HepG2 (cell line): ENCODE measurements around the gene PHYH. TPM values are rescaled to one million over a fixed set of nuclear protein-coding genes. Genes with fewer than 3 reads are reported as not detected.

Experiments used
- ATAC-seq: fragments of 200-7000 bp; cut with Tn5 transposase; 3 replicates; pipeline ENCODE4 v1.9.1; 2020; ENCODE audit warnings: mild to moderate bottlenecking, moderate library complexity
- BruUV-seq: library from RNA; stranded (reverse); fragments of 400-500 nt; replicated peaks from 2 replicates; lab custom pipeline; 2021; lab: Mats Ljungman, UMichigan
- CTCF ChIA-PET: fragments of 300-600 bp; formaldehyde crosslinking; extraction: SDS; loops from one replicate; lab custom pipeline; 2021; ENCODE audit warnings: low total read pairs, inconsistent platforms, low intra/inter-chr PET ratio; lab: Yijun Ruan, JAX
- POLR2A ChIA-PET: fragments of 350-600 bp; sonication (Branson Sonifier 250); formaldehyde crosslinking; loops from one replicate; lab custom pipeline; 2020; ENCODE audit warnings: antibody characterized with exemption, inconsistent platforms; lab: Yijun Ruan, JAX
- DNase-seq: peaks from one replicate; pipeline ENCODE4 v3.0.0-alpha.2; 2015; ENCODE audit warnings: low spot score
- FAIRE-seq: peaks from 3 replicates; lab custom pipeline; 2011; peaks lifted over from hg19 to GRCh38; lab: Jason Lieb, UNC
- H2AFZ ChIP-seq: one replicate; pipeline ENCODE4 v1.6.1; 2011; ENCODE audit warnings: low read length, inconsistent platforms
- H3K27ac ChIP-seq: fragments of 300-600 bp; 3 replicates; pipeline ENCODE4 v1.8.0; 2011; ENCODE audit warnings: mixed run types, mild to moderate bottlenecking, mixed read lengths, low read length, inconsistent platforms; ENCODE audit not compliant: insufficient read depth; ENCODE audit errors: extremely low read length
- H3K27me3 ChIP-seq, 2 experiments: fragments of 200-600 bp in 1 of 2; 2 replicates in 1 of 2; 3 replicates in 1 of 2; pipeline versions ENCODE4 v1.6.0 to v1.8.0; 2011; ENCODE audit warnings: low read length in 2 of 2, mild to moderate bottlenecking in 2 of 2, moderate library complexity in 2 of 2, inconsistent platforms in 1 of 2; ENCODE audit not compliant: insufficient read depth in 2 of 2, control insufficient read depth in 1 of 2
- H3K36me3 ChIP-seq, 2 experiments: fragments of 200-600 bp in 1 of 2; replicated peaks in 1 of 2; 2 replicates in 1 of 2; 3 replicates in 1 of 2; pipeline versions ENCODE4 v1.5.1 to v1.8.0; 2011; ENCODE audit warnings: low read length in 2 of 2, inconsistent platforms in 1 of 2; ENCODE audit not compliant: insufficient read depth in 2 of 2, control insufficient read depth in 1 of 2
- H3K4me1 ChIP-seq: 2 replicates; pipeline ENCODE4 v1.5.1; 2012; ENCODE audit warnings: low read length, inconsistent platforms; ENCODE audit not compliant: insufficient read depth
- H3K4me2 ChIP-seq: 2 replicates; pipeline ENCODE4 v1.6.0; 2011; ENCODE audit warnings: low read depth, low read length, inconsistent platforms
- H3K4me3 ChIP-seq, 3 experiments: fragments of 200-600 bp in 1 of 3; sonication (generic), shearing (Covaris generic) in 1 of 3; replicated peaks in 1 of 3; 2 replicates each; pipeline ENCODE4 v1.5.1; 2011 to 2016; ENCODE audit warnings: low read length in 3 of 3, inconsistent platforms in 2 of 3, low read depth in 2 of 3, mild to moderate bottlenecking in 2 of 3, control low read depth in 1 of 3, mixed read lengths in 1 of 3; ENCODE audit not compliant: insufficient read depth in 1 of 3
- H3K79me2 ChIP-seq: one replicate; pipeline ENCODE4 v1.6.1; 2011; ENCODE audit warnings: low read length, inconsistent platforms; ENCODE audit not compliant: insufficient read depth
- H3K9ac ChIP-seq: 2 replicates; pipeline ENCODE4 v1.6.0; 2011; ENCODE audit warnings: mild to moderate bottlenecking, low read depth, low read length, inconsistent platforms; ENCODE audit not compliant: insufficient read depth
- H3K9me3 ChIP-seq: 2 replicates; pipeline ENCODE4 v1.5.1; 2012; ENCODE audit warnings: mild to moderate bottlenecking, low read length
- H4K20me1 ChIP-seq: 2 replicates; pipeline ENCODE4 v1.6.0; 2011; ENCODE audit warnings: inconsistent platforms, mild to moderate bottlenecking, low read length, moderate library complexity; ENCODE audit not compliant: insufficient read depth
- ATM ChIP-seq: fragments of 450-650 bp; IDR thresholded peaks from 2 replicates; pipeline ENCODE4 v1.7.1; 2017; ENCODE audit warnings: mild to moderate bottlenecking, borderline replicate concordance
- MBD4 ChIP-seq: IDR thresholded peaks from 2 replicates; pipeline ENCODE4 v1.6.1; 2012; ENCODE audit warnings: low read length, inconsistent platforms, borderline replicate concordance
- PLRG1 ChIP-seq: fragments of 450-650 bp; conservative IDR thresholded peaks from 2 replicates; pipeline ENCODE4 v1.6.1; 2016
- PRPF4 ChIP-seq: fragments of 200-400 bp; formaldehyde crosslinking; IDR thresholded peaks from 2 replicates; pipeline ENCODE4 v1.6.1; 2016; ENCODE audit warnings: low read length, low read depth; ENCODE audit not compliant: poor library complexity, severe bottlenecking
- SRSF9 ChIP-seq: fragments of 200-400 bp; formaldehyde crosslinking; IDR thresholded peaks from 2 replicates; pipeline ENCODE4 v1.6.1; 2018; ENCODE audit warnings: borderline replicate concordance, mild to moderate bottlenecking, low read depth, low read length; ENCODE audit not compliant: insufficient read depth, poor library complexity, severe bottlenecking
- TEAD2 ChIP-seq: sonication (generic); formaldehyde crosslinking; IDR thresholded peaks from 2 replicates; pipeline ENCODE4 v1.9.0; 2021; ENCODE audit warnings: missing genetic modification reagents
- ZNF362 ChIP-seq: sonication (generic); formaldehyde crosslinking; IDR thresholded peaks from 2 replicates; pipeline ENCODE4 v1.4.0; 2020; ENCODE audit warnings: missing genetic modification reagents, mild to moderate bottlenecking, borderline replicate concordance
- ZNF879 ChIP-seq: sonication (generic); formaldehyde crosslinking; IDR thresholded peaks from 2 replicates; pipeline ENCODE4 v1.8.1; 2023; ENCODE audit warnings: missing genetic modification reagents
- WGBS: methylation state at CpG from one replicate; pipeline ENCODE4 v1.1.6; 2017; ENCODE audit warnings: low lambda C conversion rate; 5-methylcytosine and 5-hydroxymethylcytosine counted together
- in situ Hi-C: cut with HindIII; loops from 2 replicates; pipeline ENCODE4 v1.10.0; 2017; ENCODE audit warnings: low pct_unique_long_range_greater_than_20kb; ENCODE audit not compliant: extremely low pct_ligation_motif_present
- intact Hi-C: fragments of 100-400 bp; cut with micrococcal nuclease; formaldehyde crosslinking; loops from one replicate; pipeline ENCODE4 v1.10.0; 2022; ENCODE audit not compliant: unreplicated experiment
- polyA plus RNA-seq, 8 experiments: library from polyadenylated mRNA; depleted of rRNA in 3 of 8; stranded (reverse) in 7 of 8; unstranded in 1 of 8; fragments of >200 nt; fragmentation: Illumina TruSeq in 4 of 8; extraction: Trizol in 4 of 8; gene quantifications; 2 replicates each; pipeline versions ENCODE4 v1.2.1 to v1.2.3, GENCODE V29; 2011 to 2016; ENCODE audit warnings: low read depth in 4 of 8, missing spikeins in 1 of 8, mixed read lengths in 1 of 8; ENCODE audit not compliant: insufficient read depth in 1 of 8
- total RNA-seq, 5 experiments: library from RNA; depleted of rRNA; stranded (reverse); fragments of >200 nt; fragmentation: Illumina TruSeq; extraction: Trizol; gene quantifications; 2 replicates each; pipeline ENCODE4 v1.2.3, GENCODE V29; 2016; ENCODE audit warnings: low read depth in 1 of 5

The PHYH gene
- total and polyA plus RNA-seq, 2 of the 13 experiments (the other 11 are each of a cell fraction or from before 2014, with no cell fraction given) = 27.2 to 34.5 TPM

- Histone ChIP-seq H3K4me3 (no peak overlapping the region), H4K20me1 (no peaks in the 10 kb centered on the region), H3K4me2 (no peak overlapping the region), H3K27me3 (no peaks in the 10 kb centered on the region), H2AFZ (no peak overlapping the region), H3K27ac (no peak overlapping the region), H3K79me2 (no peaks in the 10 kb centered on the region), H3K9me3 (no peaks in the 10 kb centered on the region), H3K9ac (no peak overlapping the region), H3K36me3 (no peaks in the 10 kb centered on the region), H3K4me1 (peaks cover 27% of the 10 kb centered on the region)
- BruUV-seq = no TSS peak
- intact Hi-C loops = no loop called here
- 15% methylated on average over 3 of the region's 3 CpGs for WGBS
- TF ChIP-seq MBD4 = no peak
- TF ChIP-seq TEAD2 = no peak
- ChIA-PET POLR2A (interaction anchor here (6.0 kb wide), 1 partner anchor 32 kb away, joined by 109 read pairs; the partner anchor contains the start of gene PHYH), CTCF (no interaction called here)
- no peak for ATAC-seq
- in situ Hi-C loops = no loop called here
- FAIRE-seq = no peak
- DNase-seq = no peak
Measured at GRCh38 chr10:13268841-13269240, 31.0 kb downstream of the PHYH start.

- TF ChIP-seq ATM (no peak), SRSF9 (no peak), ZNF879 (CRISPR knock-in tag) (no peak), PRPF4 (no peak), PLRG1 (no peak), ZNF362 (CRISPR knock-in tag) (no peak)
- TF ChIP-seq, all 625 proteins: peak for 0
- no peaks in the 10 kb centered on the region for H4K20me1 ChIP-seq
- no peaks in the 10 kb centered on the region for H3K36me3 ChIP-seq
- H3K27ac ChIP-seq = no peak overlapping the region
- DNase-seq = no peak
- no peak for ATAC-seq
- peaks cover 32% of the 10 kb centered on the region for H3K4me1 ChIP-seq
- 58% methylated on average over 4 of the region's 4 CpGs for WGBS
- H3K27me3 ChIP-seq = no peaks in the 10 kb centered on the region
- no peak overlapping the region for H2AFZ ChIP-seq
- no TSS peak for BruUV-seq
- no peak overlapping the region for H3K4me2 ChIP-seq
- POLR2A ChIA-PET = no interaction called here
- no peak overlapping the region for H3K9ac ChIP-seq
- intact Hi-C loops = no loop called here
- H3K4me3 ChIP-seq = no peak overlapping the region
- in situ Hi-C loops = no loop called here
- no peak for FAIRE-seq
- CTCF ChIA-PET = no interaction called here
- no peaks in the 10 kb centered on the region for H3K79me2 ChIP-seq
- no peaks in the 10 kb centered on the region for H3K9me3 ChIP-seq
Measured at GRCh38 chr10:13268310-13268709, 31.6 kb downstream of the PHYH start.
